Stimulated activated CD4-positive, alpha-beta T cell treated with anti-CD3 and anti-CD28 coated beads, Interleukin-4, amount 100 ng/mL, for 1 hour (primary cell): Measurements from ENCODE around the gene MTERF1.

Experiments used
- DNase-seq: peaks from one replicate; pipeline ENCODE4 v3.0.0-alpha.2; 2020

MTERF1 gene

GRCh38 chr7:91827169-91827568 lies 53.3 kb downstream of the MTERF1 start:
- no peak for DNase-seq

DNA sequence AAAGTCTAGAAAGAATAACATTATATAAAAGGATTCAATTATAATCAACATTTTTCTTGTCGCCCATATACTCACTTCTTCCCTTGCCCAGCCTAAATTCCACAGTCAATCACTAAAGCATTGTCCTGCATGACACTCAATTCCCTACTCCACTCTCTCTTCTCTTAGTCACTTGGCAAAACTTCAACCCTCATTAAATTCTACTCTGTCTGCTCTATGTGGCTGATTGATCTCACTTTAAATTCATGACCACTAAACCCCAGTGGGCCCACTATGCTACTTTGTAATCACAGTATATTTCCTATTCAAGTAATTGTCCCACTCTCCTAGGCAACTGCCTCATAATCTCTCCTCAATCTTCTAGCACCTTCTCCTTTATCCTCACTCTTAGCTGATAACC lies 54.1 kb downstream of the MTERF1 start:
- no peak for DNase-seq

DNA sequence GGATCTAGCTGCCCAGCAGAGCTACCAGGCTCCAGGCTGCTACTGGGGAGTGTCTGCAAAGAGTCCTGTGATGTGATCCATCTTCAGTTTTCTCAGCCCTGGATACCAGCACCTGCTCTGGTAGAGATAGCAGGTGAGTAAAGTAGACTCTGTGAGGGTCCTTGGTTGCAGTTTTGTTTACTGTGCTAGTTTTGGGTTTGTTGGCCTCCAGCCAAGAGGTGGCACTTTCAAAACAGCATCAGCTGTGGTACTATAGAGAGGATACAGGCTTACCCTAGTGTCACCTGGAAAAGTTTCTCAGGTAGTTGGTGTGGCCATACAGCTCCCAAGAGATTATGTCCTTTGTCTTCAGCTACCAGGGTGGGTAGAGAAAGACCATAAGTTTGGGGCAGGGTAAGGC lies 56.3 kb downstream of the MTERF1 start:
- DNase-seq: no peak
